Mesothelial cell of epicardium (in vitro differentiated cells): ENCODE results near the gene ATP2A2. TPM values are rescaled to one million over a fixed set of nuclear protein-coding genes. Genes with fewer than 3 reads are reported as not detected.
"Not testable (repeated sequence)": the region's sequence is repeated elsewhere in the genome, so short reads cannot be mapped to it uniquely, and the experiment has no call there.

Experiments used
- DNase-seq, 2 experiments: peaks; one replicate each; pipeline ENCODE4 v3.0.0; 2021; ENCODE audit warnings: low spot score in 2 of 2; ENCODE audit not compliant: unreplicated experiment in 2 of 2
- H3K27ac Mint-ChIP-seq: 2 replicates; pipeline ENCODE4 v1.8.0; 2021; ENCODE audit warnings: mixed read lengths
- H3K27me3 Mint-ChIP-seq: 2 replicates; pipeline ENCODE4 v1.8.0; 2021; ENCODE audit warnings: low read depth, mixed read lengths
- H3K36me3 Mint-ChIP-seq: 2 replicates; pipeline ENCODE4 v1.8.0; 2021; ENCODE audit warnings: mixed read lengths
- H3K4me1 Mint-ChIP-seq: 2 replicates; pipeline ENCODE4 v1.8.0; 2021; ENCODE audit warnings: mixed read lengths
- H3K4me3 Mint-ChIP-seq: 2 replicates; pipeline ENCODE4 v1.8.0; 2021; ENCODE audit warnings: mild to moderate bottlenecking, moderate library complexity, mixed read lengths
- H3K9me3 Mint-ChIP-seq: 2 replicates; pipeline ENCODE4 v1.8.0; 2021; ENCODE audit warnings: mixed read lengths
- CTCF ChIP-seq: fragments of 200-600 bp; sonication (generic); IDR thresholded peaks from one replicate; pipeline ENCODE4 v1.5.0; 2021; ENCODE audit warnings: antibody characterized with exemption; ENCODE audit not compliant: unreplicated experiment
- total RNA-seq: library from RNA; stranded (reverse); gene quantifications from 3 replicates; pipeline ENCODE4 v1.2.1, GENCODE V29; 2021

Gene ATP2A2
- total RNA-seq, 1 donor from 2014 or later = 186 TPM

GRCh38 chr12:110335481-110336045 is 54.5 kb downstream of the ATP2A2 start:
- Mint-ChIP-seq H3K27me3 (no peaks in the 10 kb centered on the region), H3K4me1 (no peaks in the 10 kb centered on the region), H3K27ac (no peak overlapping the region), H3K36me3 (peaks cover 45% of the 10 kb centered on the region), H3K4me3 (no peak overlapping the region), H3K9me3 (no peaks in the 10 kb centered on the region)
- DNase-seq = no peak
- no peak for TF ChIP-seq CTCF

GRCh38 chr12:110337912-110338710 is 57.1 kb downstream of the ATP2A2 start:
- no peaks in the 10 kb centered on the region for H3K4me1 Mint-ChIP-seq
- H3K36me3 Mint-ChIP-seq = peaks cover 63% of the 10 kb centered on the region
- DNase-seq = no peak
- TF ChIP-seq CTCF = no peak
- no peak overlapping the region for H3K27ac Mint-ChIP-seq
- H3K9me3 Mint-ChIP-seq = no peaks in the 10 kb centered on the region
- no peaks in the 10 kb centered on the region for H3K27me3 Mint-ChIP-seq
- no peak overlapping the region for H3K4me3 Mint-ChIP-seq

- Mint-ChIP-seq H3K36me3 (peaks cover 61% of the 10 kb centered on the region), H3K27ac (no peak overlapping the region), H3K4me3 (no peak overlapping the region), H3K27me3 (no peaks in the 10 kb centered on the region), H3K9me3 (no peaks in the 10 kb centered on the region), H3K4me1 (no peaks in the 10 kb centered on the region)
- TF ChIP-seq CTCF = peak; percentile 29
- DNase-seq = no peak
Observed at GRCh38 chr12:110338754-110339153, 57.7 kb downstream of the ATP2A2 start.

GRCh38 chr12:110339184-110339952 is 58.3 kb downstream of the ATP2A2 start:
- H3K27ac Mint-ChIP-seq = no peak overlapping the region
- peaks cover 62% of the 10 kb centered on the region for H3K36me3 Mint-ChIP-seq
- H3K9me3 Mint-ChIP-seq = no peaks in the 10 kb centered on the region
- no peak overlapping the region for H3K4me3 Mint-ChIP-seq
- no peak for DNase-seq
- no peaks in the 10 kb centered on the region for H3K4me1 Mint-ChIP-seq
- H3K27me3 Mint-ChIP-seq = no peaks in the 10 kb centered on the region
- TF ChIP-seq CTCF = no peak

- H3K9me3 Mint-ChIP-seq, H3K4me3 Mint-ChIP-seq: not testable (repeated sequence)
Observed at GRCh38 chr12:110340261-110340660, 59.2 kb downstream of the ATP2A2 start.

GRCh38 chr12:110340706-110341105 is 59.7 kb downstream of the ATP2A2 start:
- peak overlapping the region; percentile 56 for H3K27ac Mint-ChIP-seq

More at GRCh38 chr12:110340261-110340660, 59.2 kb downstream of the ATP2A2 start:
- not testable (repeated sequence) for H3K4me1 Mint-ChIP-seq, H3K27me3 Mint-ChIP-seq, DNase-seq
- Mint-ChIP-seq H3K27ac (peak overlapping the region; percentile 56), H3K36me3 (peaks cover 67% of the 10 kb centered on the region)

More at GRCh38 chr12:110340706-110341105, 59.7 kb downstream of the ATP2A2 start:
- H3K27me3 Mint-ChIP-seq = no peaks in the 10 kb centered on the region
- no peak overlapping the region for H3K4me3 Mint-ChIP-seq
- no peaks in the 10 kb centered on the region for H3K9me3 Mint-ChIP-seq
- H3K4me1 Mint-ChIP-seq = peaks cover 3% of the 10 kb centered on the region
- no peak for DNase-seq
- peaks cover 64% of the 10 kb centered on the region for H3K36me3 Mint-ChIP-seq
- no peak for TF ChIP-seq CTCF
